ENCODE measurements around the gene PDPK1.
"Not testable (repeated sequence)": the region's sequence is repeated elsewhere in the genome, so short reads cannot be mapped to it uniquely, and the experiment has no call there.

GRCh38 chr16:2580143-2580542 lies 42.3 kb downstream of the PDPK1 start:
- not testable (repeated sequence) for TF ChIP-seq EP300, POLR2A (IDR thresholded peaks at IDR 0.05)
- TF ChIP-seq, protein P1, sequence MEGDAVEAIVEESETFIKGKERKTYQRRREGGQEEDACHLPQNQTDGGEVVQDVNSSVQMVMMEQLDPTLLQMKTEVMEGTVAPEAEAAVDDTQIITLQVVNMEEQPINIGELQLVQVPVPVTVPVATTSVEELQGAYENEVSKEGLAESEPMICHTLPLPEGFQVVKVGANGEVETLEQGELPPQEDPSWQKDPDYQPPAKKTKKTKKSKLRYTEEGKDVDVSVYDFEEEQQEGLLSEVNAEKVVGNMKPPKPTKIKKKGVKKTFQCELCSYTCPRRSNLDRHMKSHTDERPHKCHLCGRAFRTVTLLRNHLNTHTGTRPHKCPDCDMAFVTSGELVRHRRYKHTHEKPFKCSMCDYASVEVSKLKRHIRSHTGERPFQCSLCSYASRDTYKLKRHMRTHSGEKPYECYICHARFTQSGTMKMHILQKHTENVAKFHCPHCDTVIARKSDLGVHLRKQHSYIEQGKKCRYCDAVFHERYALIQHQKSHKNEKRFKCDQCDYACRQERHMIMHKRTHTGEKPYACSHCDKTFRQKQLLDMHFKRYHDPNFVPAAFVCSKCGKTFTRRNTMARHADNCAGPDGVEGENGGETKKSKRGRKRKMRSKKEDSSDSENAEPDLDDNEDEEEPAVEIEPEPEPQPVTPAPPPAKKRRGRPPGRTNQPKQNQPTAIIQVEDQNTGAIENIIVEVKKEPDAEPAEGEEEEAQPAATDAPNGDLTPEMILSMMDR (IDR thresholded peaks at IDR 0.05), result not testable (repeated sequence)

All from suprapubic skin (tissue), 3 donors.